Islet precursor cell (in vitro differentiated cells): ENCODE results near the gene CBR1.
"Not testable (repeated sequence)": the region's sequence is repeated elsewhere in the genome, so short reads cannot be mapped to it uniquely, and the experiment has no call there.

ENCODE experiments used
- DNase-seq: peaks from one replicate; pipeline ENCODE4 v3.0.0-alpha.2; 2018

CBR1 gene

GRCh38 chr21:36082237-36082664 lies 12.4 kb downstream of the CBR1 start:
- no peak for DNase-seq

GRCh38 chr21:36087362-36088138 lies 17.7 kb downstream of the CBR1 start:
- DNase-seq, result peak; percentile 52

GRCh38 chr21:36089946-36090345 lies 20.1 kb downstream of the CBR1 start:
- DNase-seq, result no peak

DNA sequence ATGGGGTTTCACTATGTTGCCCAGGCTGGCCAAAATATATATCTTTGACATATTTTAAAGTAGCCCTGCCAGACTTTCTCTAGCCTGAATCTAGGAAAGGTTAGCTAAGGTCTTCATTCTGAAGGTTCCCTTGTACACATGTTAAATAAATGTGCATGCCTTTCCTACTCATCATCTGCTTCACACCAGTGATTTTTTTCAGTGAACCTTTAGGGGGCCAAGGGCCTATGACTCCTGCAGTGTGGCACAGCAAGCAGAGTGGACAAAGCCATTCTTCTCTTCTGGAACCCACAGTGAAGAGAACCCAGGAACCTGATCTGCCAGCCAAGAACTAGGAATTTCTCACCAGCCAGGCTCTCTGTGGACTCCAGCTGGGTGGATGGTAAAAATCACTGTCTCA lies 22.9 kb downstream of the CBR1 start:
- no peak for DNase-seq

DNA sequence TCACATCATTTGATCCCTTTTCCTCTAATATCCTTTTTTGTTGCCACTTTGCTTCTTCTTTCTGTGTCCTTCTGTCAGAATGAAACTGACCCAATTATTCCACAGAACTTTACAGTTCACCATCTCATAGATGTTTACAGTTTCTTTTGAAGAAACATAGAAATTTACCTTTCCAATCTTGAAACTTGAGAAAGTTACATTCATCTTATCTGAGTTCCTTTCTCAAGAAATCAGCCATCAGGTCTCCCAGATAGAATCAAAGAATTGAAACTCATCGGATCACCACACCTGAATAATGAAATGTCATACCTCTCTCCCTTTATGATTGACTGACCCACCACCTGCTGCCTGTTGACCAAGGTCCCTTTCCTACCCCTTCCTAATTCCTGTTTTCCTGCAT lies 23.7 kb downstream of the CBR1 start:
- DNase-seq, result no peak

- no peak for DNase-seq
Measured at GRCh38 chr21:36096398-36097290, 26.8 kb downstream of the CBR1 start.

GRCh38 chr21:36097427-36098181 lies 27.8 kb downstream of the CBR1 start:
- DNase-seq, result no peak

GRCh38 chr21:36098182-36098532 lies 28.3 kb downstream of the CBR1 start:
- DNase-seq, result no peak

DNA sequence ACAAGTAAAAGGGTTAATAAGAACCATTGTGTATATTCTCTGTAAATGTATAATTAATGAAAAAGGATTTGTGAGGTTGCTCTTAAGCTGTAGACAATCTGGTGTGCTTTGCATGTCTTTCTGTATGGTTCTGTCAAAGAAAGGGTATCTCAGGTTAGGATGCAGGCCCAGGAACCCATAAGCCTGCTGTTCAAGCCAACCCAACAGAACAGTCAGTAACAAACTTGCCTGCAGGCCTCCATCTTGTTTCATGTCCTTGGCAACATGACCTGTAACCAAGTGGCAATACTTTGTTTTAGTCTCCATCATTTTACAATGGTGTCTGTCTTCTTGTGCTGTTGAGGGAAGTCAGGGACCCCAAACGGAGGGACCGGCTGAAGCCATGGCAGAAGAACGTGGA lies 29.2 kb downstream of the CBR1 start:
- DNase-seq, result no peak

GRCh38 chr21:36099695-36100211 lies 29.9 kb downstream of the CBR1 start:
- not testable (repeated sequence) for DNase-seq

DNA sequence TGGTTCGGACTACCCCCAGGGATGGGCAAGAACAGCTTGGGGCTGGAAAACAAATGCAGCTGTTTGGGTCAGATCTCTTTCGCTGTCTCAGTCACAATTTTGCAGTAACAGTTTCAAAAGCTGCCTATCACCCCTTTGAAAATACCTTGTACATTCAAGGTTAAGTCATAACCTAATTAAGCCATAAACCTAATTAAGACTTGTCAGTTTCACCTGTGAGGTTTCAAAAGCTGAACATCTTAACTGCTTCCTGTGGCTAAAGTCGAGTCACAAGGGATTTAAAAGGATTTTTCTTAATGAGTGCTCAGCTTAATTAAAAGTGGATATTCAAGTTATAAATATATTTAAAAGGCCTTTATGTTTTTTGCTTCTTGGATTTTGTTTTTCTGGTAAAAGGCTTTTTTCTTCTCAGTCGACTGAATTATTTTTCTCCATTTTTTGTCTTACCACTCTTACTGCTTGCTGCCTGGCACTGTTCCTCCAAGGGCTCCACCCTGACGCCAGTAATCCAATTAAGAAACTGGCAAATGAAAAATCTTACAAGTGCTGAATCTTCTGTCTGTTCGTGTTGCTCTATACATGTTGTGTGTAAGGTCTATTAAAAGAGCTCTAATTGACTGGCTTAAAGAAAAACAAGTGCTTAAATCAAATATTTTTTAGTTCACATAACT lies 31.3 kb downstream of the CBR1 start:
- DNase-seq, result no peak

DNA sequence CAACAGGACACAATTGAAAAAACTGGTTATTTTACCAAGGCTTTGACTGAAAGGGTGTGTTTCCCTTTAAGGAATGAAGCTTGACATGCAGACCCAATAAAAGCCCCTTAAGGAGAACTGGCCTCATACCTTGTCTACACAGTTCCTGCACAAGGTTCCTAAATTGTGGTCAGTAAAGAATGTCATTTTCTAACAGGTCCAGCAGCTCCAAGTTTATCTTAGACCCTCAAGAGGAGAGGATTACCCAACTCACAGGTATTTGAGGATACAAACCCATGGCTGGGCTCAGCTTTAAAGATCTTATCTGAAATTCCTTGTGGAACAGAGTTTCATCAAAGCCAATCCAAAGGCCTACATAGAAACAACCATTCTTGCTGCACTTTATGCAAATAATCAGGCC lies 33.6 kb downstream of the CBR1 start:
- DNase-seq, result peak; percentile 59

- peak; percentile 50 for DNase-seq
Measured at GRCh38 chr21:36104317-36105300, 34.8 kb downstream of the CBR1 start.

- DNase-seq, result no peak
Measured at GRCh38 chr21:36105327-36105842, 35.6 kb downstream of the CBR1 start.

DNA sequence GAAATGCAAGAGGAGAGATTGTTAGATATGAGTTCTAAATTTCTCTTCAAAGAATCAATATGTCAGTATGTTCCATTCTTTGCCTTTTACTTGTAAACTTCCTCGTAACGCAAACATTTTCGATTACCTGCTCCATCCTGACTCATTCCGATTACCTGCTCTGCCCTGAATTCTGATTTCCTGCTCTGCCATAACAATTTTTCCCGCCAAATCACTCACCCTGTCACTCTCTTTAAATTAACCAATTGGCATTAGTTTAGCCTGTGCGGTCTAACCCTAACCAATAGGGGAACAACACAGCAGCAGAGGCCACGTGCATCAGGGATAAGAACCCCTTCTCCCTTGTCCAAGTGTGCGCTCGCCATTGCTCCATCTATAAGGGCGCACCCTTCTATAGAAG lies 40.0 kb downstream of the CBR1 start:
- DNase-seq, result no peak

GRCh38 chr21:36111238-36111637 lies 41.4 kb downstream of the CBR1 start:
- DNase-seq, result no peak

DNA sequence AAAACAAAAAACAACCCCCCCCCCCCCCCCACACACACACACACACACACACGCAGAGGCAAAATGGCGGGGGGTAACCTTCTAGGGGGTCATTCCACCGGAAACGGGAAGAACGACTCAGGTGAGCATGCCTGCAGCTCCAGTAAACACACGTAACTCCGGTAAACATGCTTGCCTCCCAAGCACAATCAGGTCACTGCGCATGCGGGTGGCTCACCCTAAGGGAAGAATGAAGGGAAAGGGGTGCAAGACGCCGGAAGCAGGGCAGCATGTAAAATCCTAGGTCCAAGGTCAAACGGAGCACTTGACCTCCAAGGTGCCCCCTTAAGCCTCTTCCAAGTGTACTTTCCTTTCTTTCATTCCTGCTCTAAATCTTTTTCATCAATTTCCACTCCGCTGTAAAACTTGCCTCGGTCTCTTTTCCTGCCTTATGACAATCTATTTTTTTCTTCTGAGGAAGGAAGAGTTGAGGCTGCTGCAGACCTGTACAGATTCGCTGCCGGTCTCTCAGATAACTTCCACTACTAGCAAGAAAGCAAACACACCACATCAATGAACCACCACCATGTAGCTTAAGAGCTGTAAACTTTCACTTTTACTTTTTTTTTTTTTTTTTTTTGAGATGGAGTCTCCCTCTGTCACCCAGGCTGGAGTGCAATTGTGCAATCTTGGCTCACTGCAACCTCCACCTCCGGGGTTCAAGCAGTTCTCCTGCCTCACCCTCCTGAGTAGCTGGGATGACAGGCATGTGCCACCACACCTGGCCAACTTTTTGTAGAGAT lies 44.0 kb downstream of the CBR1 start:
- DNase-seq, result no peak

DNA sequence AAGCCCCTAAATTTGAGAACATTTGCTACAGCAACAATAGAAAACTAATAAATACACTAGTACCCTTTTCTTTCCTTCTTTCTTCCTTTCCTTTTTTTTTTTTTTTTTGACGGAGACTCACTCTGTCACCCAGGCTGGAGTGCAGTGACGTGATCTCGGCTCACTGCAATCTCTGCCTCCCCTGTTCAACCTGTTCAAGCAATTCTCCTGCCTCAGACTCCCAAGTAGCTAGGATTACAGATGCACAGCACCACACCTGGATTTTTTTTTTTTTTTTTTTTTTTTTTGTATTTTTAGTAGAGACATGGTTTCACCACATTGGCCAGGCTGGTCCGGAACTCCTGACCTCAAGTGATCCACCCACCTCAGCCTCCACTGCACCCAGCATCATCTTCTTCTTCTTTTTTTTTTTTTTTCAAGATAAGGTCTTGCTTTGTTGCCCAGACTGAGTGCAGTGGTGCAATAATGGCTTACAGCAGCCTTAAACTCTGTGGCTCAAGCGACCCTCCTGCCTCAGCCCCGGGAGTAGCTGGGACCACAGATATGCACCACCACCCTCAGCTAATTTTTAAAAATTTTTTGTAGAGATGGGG lies 45.4 kb downstream of the CBR1 start:
- DNase-seq, result no peak

GRCh38 chr21:36117286-36117741 lies 47.5 kb downstream of the CBR1 start:
- DNase-seq, result no peak
